Measurements from ENCODE around the gene TMEM238. TPM values are rescaled to one million over a fixed set of nuclear protein-coding genes. Genes with fewer than 3 reads are reported as not detected.
"Not testable (repeated sequence)": the region's sequence is repeated elsewhere in the genome, so short reads cannot be mapped to it uniquely, and the experiment has no call there.

Gene TMEM238
- total RNA-seq, 1 donor from 2014 or later, result 14.8 TPM

DNA sequence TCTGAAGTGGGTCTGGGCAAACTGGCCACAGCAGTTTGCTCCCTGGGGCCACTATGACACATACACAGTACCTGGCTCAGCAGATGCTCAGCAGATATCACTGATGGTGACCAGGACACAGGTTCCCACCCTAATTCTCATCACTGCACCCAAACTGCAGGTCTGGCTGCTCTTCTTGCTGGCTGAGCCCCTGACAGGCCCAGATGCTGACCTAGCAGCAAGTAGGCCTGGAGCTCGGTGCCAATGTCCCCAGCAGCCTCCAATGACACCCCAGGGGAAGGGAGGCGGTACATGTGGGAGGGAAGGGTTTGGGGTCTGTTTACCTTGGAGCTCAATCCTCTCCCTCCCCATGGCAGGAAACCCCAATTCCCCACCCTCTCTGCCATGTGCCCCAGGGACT lies 18.4 kb upstream of the TMEM238 start:
- intact Hi-C loops (cut with micrococcal nuclease), result no loop called here

DNA sequence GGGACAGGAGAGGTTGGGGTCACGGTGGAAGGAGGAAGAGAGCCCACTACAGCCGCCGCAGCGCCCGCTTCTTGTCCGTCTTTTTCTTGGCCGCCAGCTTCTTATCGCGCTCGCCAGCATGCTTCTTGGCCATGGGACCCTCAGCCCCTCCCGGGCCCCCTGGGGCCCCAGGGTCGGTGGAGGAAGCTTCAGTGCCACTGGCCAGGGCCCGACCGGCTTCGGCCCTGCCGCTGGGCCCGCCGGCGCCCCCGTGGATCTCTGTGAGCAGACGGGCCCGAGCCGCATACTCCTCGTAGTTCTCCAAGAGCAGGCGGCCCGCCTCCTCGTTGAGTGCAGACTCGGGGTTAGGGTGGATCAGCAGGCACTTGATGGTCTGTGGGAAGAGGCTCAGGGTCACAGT lies 17.3 kb upstream of the TMEM238 start:
- intact Hi-C loops (cut with micrococcal nuclease), result not testable (repeated sequence)

DNA sequence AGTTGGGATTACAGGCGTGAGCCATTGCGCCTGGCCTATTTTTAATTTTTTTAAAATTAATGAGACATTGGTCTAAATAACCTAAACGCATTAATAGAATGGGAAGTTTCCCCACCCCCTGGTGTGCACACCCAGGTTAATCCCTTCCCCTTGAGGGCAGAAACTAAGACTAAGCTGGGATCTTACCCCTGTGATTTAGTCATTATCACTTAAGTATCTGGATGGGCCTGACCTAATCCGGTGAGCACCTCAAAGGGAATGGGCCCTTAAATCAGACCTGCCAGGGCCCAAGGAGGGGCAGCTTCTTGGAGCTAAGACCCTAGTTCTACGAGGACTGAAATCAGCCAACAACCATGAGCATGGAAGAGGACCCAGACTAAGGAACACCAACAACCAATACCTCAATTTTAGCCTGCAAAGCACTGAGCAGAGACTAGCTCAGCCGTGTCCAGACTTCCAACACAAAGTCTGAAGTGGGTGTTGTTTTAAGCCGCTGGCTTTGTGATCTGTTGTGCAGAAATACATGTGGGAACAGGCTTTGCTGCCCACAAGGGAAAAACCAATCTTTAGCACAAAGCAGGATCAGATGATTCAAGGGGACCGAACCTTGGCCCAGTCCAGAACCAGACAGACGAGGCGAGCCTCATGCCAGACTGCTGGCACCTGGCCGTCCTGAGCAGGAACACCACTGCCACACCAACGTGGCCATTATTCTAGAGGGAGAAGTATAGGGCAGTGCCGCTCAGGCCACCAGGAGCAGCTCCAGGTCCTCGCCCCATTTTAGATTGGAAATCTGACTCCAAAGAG lies 16.4 kb upstream of the TMEM238 start:
- intact Hi-C loops (cut with micrococcal nuclease), result no loop called here

DNA sequence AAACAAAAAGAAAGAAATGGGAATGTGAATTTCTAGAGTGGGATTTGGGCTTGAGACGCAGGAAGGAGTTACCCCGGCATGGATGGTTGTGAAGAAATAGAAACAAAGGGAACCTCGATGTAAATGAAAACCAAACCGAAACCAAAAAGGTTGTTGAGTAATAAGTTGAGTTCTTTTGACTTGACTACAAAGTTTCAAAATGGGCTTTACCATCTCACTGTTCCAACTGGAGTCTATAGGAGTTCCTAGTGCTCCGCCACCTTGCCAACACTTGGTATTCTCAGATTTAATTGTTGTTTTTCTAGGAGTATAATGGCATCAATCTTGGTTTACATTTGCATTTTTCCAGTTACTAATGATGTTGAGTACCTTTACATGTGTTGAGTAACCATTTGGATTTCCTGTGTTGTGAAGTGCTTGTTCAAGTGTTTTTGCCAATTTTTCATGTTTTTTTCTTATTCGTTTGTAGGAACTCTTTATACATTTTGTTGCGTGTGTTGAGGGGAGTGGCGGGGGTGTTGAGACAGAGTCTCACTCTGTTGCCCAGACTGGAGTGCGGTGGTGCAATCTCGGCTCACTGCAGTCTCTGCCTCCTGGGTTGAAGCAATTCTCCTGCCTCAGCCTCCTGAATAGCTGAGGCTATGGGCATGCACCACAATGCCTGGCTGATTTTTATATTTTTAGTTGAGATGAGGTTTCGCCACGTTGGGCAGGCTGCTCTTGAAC lies 14.3 kb upstream of the TMEM238 start:
- intact Hi-C loops (cut with micrococcal nuclease), result loop anchor here (1.0 kb wide), 1 partner anchor 9 kb away; the partner anchor contains the start of gene UBE2S

DNA sequence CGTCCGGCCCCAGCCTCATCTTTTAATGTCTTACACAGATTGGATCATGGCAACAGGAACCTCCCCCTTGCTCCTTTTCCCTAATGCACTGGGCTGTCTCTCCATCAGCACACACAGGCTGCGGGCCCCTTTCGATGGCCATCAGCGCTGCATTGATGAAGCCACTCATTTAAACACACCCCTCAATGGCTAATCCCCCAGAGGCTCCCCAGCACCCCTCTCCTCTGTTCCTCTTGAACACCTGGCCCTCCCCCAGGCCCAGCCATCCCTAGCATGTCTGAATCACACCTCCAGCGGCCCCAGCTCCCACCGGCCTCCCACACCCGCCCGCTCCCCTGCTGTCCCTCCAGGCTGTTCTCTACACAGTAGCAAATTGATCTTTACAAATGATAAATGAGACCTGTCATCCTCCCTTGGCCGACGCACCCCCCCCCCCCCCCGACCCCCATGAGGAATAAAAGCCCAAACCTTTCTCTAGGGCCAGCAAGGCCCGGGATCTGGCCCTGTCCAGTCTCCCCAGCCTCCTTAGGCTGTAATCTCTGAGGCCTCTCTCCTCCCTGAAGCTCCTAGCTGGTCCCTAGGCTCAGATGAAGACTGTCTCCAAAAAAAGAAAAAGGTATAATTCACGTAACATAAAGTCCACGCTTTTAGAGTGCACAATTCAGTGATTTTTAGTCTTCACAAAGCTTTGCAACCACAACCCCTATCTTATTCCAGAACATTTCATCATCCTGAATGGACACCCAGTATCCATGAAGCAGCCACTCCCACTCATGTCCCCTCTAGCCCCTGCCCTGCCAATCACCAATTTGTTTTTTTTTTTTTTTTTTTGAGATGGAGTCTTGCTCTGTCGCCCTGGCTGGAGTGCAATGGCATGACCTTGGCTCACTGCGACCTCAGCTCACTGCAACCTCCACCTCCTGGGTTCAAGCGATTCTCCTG lies 9.0 kb upstream of the TMEM238 start:
- intact Hi-C loops (cut with micrococcal nuclease), result no loop called here

DNA sequence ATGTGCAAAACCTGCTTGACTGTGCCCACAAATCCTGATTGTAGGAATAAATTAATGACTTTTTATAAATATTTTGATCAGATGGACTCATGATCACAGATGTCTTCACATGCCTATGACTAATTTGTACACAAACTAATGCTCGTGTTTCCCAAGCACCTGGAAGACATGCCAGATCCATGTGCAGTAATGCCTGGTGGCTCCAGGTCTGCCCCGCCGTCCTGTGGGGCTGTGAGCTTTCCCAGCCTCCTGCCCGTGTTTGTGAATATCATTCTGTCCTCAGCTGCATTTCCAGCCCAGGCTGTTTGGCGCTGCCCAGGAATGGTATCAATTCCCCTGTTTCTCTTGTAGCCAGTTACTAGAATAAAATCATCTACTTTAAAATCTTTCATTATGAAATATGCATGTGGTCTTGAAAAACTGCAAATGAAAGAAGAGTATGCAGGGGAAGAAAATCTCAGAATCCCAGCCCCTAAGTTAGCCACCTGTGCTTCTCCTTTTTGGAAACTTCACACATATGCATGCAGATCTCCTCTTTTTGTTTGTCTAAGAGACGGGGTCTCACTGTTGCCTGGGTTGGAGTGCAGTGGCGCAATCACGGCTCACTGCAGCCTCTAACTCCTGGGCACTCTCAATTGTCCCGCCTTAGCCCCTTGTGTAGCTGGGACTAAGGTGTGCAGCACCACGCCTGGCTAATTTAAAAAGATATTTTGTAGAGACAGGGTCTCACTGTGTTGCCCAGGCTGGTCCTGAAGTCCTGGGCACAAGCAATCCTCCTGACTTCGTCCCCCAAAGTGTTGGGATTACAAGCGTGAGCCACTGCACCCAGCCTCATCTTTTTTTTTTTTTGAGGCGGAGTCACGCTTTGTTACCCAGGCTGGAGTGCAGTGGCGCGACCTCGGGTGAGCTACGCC lies 7.9 kb upstream of the TMEM238 start:
- intact Hi-C loops (cut with micrococcal nuclease), result no loop called here

DNA sequence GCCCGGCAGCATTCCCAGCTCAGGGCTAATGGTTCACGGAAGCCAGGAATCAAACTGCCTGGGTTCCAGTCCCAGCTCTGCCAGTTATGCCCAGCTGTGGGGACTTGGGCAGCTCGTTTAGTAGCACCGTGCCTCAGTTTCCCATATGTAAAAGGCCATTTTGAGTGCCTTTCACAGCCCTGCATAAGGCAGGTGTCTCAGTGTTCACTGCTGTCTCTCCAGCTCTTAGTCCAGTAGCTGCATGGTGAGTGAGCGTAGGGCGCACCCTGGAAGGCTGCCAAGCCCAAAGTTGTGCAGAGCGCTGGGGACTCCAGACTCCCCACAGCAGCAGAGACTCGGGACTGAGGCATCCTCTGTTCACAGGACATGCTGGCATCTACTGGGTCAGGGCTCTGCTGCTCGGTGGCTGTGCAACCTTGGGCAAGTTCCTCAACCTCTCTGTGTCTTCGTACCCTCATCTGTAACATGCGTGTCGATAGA lies 7.1 kb upstream of the TMEM238 start:
- intact Hi-C loops (cut with micrococcal nuclease), result no loop called here

DNA sequence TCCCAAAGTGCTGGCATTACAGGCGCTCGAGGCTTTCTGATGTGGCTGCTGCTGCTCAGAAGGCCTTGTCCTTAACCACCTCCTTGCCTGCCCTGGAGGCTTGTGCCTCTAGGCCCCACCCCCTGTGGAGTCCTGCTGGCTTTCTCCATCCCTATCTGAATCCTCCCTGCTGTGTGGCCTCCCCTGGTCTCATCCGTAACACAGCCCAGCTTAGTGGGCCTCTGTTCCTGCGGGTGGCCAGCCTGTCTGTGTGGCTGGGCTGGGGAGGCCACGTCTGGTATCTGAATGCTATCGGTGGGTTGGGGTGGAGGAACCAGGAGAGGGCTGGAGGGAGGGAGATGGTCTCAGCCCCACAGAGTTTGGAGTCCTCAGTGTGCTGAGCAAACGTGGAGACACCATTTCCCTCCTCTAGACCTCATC lies 6.4 kb upstream of the TMEM238 start:
- intact Hi-C loops (cut with micrococcal nuclease), result no loop called here

DNA sequence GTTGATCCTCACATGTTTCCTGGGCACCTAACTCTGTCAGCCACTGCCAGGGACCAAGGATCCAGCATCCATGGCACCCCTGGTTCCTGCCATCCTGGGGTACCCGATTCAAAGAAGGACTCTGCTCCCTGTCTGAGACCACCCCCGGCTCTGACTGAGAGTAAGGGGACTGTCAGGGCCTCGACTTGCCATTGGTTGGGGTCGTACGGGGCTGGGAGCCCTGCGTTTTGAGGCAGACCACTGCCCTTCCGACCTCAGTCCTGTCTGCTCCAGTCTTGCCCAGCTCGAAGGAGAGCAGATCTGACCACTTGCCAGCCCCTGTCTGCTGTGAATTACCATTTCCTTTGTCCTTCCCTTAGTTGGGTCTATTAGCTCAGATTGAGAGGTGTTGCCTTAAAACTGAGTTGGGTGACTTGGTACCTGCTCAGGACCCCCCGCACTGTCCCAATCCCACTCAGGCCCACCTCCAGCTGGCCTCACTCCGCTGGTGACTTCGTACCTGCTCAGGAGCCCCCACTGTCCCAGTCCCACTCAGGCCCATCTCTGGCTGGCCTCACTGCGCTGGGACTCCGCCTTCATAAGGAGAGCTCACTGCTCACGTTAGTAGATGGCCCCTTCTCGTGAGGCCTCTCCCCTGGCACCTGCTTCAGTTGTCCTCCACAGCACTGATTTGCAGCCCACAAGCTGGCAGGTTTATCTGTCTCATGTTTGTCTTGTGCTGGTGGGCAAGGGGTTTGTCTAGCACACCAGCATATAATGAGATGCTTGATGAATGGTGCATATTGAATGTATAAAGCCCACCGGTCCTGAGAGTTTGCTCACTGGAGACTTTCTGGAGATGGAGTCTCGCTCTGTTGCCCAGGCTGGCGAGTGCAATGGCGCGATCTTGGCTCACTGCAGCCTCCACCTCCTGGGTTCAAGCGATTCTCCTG lies 5.6 kb upstream of the TMEM238 start:
- intact Hi-C loops (cut with micrococcal nuclease), result loop anchor here (5.0 to 10.0 kb wide), 3 partner anchors 113 to 925 kb away; partner anchors contain the start of genes LENG9, ZNF580 and ZNF581

DNA sequence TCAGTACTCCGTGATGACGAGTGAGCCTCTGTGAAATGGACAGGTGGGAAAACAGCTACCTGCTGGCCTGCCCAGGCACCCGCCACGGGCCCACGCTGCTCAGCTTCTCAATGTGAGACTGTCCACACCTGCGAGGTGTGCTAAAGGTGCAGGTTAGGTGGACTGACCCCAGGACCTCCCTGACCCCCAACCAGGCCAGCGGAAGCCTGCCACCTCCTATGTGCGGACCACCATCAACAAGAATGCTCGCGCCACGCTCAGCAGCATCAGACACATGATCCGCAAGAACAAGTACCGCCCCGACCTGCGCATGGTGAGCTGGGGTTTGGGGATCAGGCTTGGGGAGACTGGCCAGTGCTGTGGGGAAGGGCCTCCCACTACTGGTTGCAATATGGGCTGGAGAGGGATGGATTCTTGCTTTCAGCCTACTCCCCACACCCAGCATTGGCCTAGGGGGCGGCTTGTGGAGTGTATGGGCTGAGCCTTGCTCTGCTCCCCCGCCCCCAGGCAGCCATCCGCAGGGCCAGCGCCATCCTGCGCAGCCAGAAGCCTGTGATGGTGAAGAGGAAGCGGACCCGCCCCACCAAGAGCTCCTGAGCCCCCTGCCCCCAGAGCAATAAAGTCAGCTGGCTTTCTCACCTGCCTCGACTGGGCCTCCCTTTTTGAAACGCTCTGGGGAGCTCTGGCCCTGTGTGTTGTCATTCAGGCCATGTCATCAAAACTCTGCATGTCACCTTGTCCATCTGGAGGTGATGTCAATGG lies 3.8 kb upstream of the TMEM238 start:
- intact Hi-C loops (cut with micrococcal nuclease), result loop anchor here (5.0 to 10.0 kb wide), 3 partner anchors 114 to 923 kb away; partner anchors contain the start of genes LENG9, ZNF580 and ZNF581

DNA sequence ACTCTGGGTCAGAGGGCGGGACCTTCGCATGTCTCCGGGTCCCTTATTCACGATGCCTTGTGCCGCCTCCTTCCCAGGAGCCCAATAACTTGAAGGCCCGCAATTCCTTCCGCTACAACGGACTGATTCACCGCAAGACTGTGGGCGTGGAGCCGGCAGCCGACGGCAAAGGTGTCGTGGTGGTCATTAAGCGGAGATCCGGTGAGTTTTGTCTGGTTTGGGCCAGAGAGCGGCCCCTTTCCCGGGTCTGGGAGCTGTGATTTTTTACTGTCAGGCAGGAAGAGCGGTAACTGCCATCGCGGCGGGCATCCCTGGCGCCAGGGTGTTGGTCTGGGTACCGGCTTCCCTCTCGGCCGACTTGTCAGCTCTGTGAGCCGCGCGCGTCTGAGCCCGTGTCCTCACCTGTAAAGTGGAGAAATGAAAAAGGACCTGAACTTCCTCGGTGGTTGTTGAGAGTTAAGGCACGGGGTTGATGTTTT lies 2.4 kb upstream of the TMEM238 start:
- intact Hi-C loops (cut with micrococcal nuclease), result loop anchor here (5.0 to 10.0 kb wide), 3 partner anchors 116 to 922 kb away; partner anchors contain the start of genes LENG9, ZNF580 and ZNF581

DNA sequence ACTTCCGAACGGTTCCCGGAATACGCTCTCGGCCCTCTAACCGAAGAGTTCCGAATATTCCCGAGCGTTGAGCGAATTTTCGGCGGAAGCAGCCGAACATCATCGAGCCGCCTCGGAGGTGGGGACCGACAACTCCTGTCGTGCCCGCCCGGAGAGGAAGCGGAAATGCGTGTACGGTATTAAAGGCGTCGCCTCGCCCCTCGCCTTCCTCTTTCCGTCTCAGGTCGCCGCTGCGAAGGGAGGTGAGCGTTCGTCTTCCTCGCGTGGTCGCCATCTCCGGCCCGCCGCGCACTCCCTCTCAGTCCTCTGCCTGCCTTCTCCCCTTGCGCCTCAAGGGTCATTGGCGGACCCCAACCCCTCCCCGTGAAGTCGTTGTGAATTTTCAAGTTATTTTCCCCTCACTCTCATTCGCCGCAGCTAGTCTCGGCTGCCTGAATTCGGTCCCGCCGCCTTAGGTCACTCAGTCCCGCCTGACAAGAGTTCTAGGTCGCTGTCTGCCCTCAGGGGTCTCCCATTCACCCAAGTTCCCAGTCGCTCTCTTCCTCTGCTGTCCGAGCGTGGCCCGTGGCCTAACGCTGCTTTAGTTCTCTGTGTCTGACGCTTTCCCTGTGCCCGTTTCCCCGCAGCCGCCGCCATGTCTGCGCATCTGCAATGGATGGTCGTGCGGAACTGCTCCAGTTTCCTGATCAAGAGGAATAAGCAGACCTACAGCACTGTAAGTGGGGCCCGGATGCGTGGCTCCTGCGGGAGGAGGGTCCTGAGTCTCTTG lies 1.8 kb upstream of the TMEM238 start, which contains the start of gene RPL28:
TSS of gene RPL28 (plus strand) at position 209 of the 769 bp plus-strand sequence. CDS start at position 635, 426 bp downstream.
- intact Hi-C loops (cut with micrococcal nuclease), result loop anchor here (1.0 to 10.0 kb wide), 16 partner anchors 22 to 921 kb away; partner anchors contain the start of genes COX6B2, FIZ1, HSPBP1 and ISOC2

DNA sequence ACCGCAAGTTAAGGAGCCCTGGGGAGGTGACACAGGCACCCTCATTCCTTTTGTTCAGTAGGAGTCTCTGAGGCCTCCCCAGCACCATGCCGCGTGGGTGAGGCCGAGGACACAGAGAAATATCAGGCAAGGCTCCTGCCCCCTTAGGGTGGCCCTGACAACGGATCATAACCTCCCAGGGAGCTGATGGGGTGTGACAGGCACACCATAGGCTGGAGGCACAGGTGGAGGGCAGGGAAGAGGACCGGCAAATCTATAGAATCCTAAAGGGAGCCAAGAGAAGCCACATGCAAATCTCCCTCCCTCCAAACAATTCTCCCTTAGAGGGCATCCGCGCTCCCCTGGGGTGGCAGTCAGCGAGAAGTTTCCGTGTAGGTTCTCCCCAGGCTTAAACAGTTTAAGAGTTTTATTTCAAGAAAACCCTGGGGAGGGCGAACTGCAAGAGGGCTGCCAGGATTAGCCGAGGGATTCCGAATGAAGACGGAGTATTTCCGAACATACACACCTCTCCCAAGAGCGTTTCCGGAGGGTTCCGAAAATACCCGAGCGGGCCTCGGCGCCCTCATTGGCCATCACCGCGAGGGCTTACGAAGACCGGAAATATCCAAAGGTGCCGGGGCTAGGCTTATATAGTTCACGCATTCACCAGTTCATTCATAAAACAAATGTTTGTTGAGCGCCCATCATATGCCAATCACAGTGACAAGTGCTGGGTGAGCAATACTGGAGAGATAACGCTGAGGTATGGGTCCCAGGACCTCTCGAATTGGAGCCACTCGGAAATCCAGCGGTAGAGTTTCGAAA lies 1.0 kb upstream of the TMEM238 start:
- intact Hi-C loops (cut with micrococcal nuclease), result loop anchor here (1.0 to 10.0 kb wide), 16 partner anchors 23 to 920 kb away; partner anchors contain the start of genes COX6B2, FIZ1, HSPBP1 and ISOC2

DNA sequence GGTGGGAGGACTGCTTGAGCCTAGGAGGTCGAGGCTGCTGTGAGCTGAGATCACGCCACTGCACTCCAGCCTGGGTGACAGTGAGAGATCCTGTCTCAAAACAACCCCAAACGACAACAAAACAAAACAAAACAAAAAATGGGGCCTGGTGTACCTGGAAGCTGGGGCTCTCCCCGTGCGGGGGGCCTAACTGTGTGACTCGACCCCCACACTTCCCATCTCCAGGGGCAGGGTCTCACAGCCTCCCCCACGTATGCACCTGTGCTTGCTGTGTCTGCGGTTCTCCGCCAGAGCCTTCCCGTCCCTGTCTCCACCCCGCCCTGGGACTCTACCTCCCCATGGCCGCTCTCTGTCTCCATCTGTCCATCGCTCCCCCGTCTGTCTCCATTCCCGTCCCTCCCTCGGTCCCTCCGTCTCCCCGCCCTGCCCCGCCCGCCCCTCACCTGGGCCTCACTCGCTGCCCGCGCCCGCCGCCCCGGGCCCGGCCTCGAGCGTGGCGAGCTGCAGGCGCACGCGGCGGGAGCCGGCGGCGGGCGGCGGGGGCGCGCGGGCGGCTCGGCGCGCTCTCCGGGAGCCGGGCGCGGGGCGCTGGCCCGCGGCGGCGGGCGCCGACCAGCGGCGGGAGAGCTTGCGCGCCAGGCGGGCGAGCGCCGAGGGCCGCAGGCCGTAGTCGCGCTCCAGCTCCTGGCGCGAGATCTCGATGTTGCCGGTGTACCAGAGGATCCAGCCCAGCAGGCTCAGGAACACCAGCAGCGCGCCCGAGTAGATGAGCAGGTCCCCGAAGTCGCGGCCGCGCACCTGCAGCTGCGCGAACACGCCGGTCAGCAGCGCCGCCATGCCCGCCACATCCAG lies 587 bp downstream of the TMEM238 start:
- intact Hi-C loops (cut with micrococcal nuclease), result loop anchor here (1.0 to 10.0 kb wide), 2 partner anchors 91 to 919 kb away; partner anchors contain the start of gene LENG9

Measured in T-helper 1 cell treated with Interleukin-12 subunit alpha and Interleukin-12 subunit beta and Interleukin-4 antibody, amounts not matched to agents 30 ng/mL and 1 ng/mL, for 36 hours (primary cell).